Measurements from ENCODE around the gene SRSF12. TPM values are rescaled to one million over a fixed set of nuclear protein-coding genes. Genes with fewer than 3 reads are reported as not detected.

The SRSF12 gene
- total and polyA plus RNA-seq, 9 of the 15 experiments (the other 6 are each of a cell fraction or from before 2014, with no cell fraction given): not detected

DNA sequence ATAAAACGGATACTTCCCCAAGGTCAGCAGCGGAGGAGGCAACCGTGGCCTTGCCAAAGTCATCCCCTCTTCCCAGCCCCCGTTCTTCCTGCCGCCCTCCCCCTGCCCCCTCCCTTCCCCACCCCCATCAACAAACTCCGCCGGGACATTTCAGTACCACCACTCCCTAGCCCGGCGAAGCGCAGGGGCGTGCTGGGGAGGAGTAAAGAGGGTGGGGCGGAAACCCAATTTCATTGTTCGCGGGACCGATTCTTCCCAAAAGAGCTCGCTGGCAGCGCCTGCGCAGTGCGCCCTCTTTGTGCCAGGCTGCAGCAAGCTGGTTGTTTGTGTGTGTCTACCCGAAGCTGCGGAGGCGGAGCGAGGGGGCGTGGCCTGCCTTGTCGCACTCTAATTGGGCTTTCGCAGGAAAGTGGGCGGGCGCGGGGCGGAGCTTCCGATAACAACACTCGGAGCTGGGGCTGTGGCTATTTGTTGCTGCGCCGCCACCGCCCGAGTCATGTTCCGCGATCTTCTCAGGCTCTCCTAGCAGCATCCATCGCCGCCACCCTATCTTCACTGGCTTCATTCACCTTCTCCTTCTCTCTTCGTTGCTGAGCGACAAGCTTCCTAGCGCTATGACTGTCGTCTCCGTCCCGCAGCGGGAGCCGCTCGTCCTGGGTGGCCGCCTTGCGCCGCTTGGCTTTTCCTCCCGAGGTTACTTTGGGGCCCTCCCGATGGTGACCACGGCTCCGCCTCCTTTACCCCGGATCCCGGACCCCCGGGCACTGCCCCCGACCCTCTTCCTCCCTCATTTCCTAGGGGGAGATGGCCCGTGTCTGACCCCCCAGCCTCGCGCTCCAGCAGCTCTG lies 37.4 kb downstream of the SRSF12 start, which contains the start of gene PNRC1 (continued):
- TF ChIP-seq MCM3 (IDR thresholded peaks at IDR 0.05) (no peak), MAFF (IDR thresholded peaks at IDR 0.05; ENCODE audit: low read length) (no peak), KHSRP (IDR thresholded peaks at IDR 0.05) (no peak), NRF1 (conservative IDR thresholded peaks at IDR 0.05 in 1 of 2, IDR thresholded peaks at IDR 0.05 in 1 of 2) (peak; percentile 95 to 96), PTRF (tag; IDR thresholded peaks at IDR 0.05) (no peak), XRCC3 (IDR thresholded peaks at IDR 0.05) (no peak), HNRNPUL1 (IDR thresholded peaks at IDR 0.05; ENCODE audit: low read length) (no peak), HBP1 (CRISPR knock-in tag; IDR thresholded peaks at IDR 0.05) (peak; percentile 74), SOX6 (IDR thresholded peaks at IDR 0.05) (peak; percentile 58), RFX1 (IDR thresholded peaks at IDR 0.05) (peak; percentile 69), JUND (IDR thresholded peaks at IDR 0.05; ENCODE audit: borderline replicate concordance, low read depth, low read length) (peak; percentile 9; the same call in 1 of the 2 replicates), JUND (tag; IDR thresholded peaks at IDR 0.05; ENCODE audit: borderline replicate concordance, low read depth, low read length) (no peak; the same call in 2 of the 3 replicates), ETV1 (tag; conservative IDR thresholded peaks at IDR 0.05; ENCODE audit: low read depth) (no peak), CREM (IDR thresholded peaks at IDR 0.05; ENCODE audit: low read depth) (peak; percentile 57), NR4A1 (CRISPR knock-in tag; IDR thresholded peaks at IDR 0.05) (0 out of 2 replicates have a peak, but pooled peaks have one; percentile 32), NR4A1 (tag; IDR thresholded peaks at IDR 0.05) (no peak), CHD4 (IDR thresholded peaks at IDR 0.05; ENCODE audit: insufficient read depth, insufficient replicate concordance, low read depth, low read length, poor library complexity, severe bottlenecking) (no peak), ARID2 (IDR thresholded peaks at IDR 0.05) (no peak), MAFK (IDR thresholded peaks at IDR 0.05; ENCODE audit: low read length) (no peak), ZNF384 (IDR thresholded peaks at IDR 0.05; ENCODE audit: low read depth, low read length) (no peak; the same call in 1 of the 2 replicates), HCFC1 (IDR thresholded peaks at IDR 0.05; ENCODE audit: low read depth, low read length) (no peak), GABPA (tag; conservative IDR thresholded peaks at IDR 0.05; ENCODE audit: low read depth) (peak; percentile 54; the same call in 1 of the 2 replicates), ETS1 (conservative IDR thresholded peaks at IDR 0.05; ENCODE audit: control insufficient read depth, low read depth, low read length) (0 out of 2 replicates have a peak, but pooled peaks have one; percentile 49), HSF4 (CRISPR knock-in tag; IDR thresholded peaks at IDR 0.05; ENCODE audit: borderline replicate concordance) (no peak), SAFB2 (IDR thresholded peaks at IDR 0.05; ENCODE audit: borderline replicate concordance, low read depth, low read length, severe bottlenecking) (no peak)
- TF ChIP-seq, protein P1, sequence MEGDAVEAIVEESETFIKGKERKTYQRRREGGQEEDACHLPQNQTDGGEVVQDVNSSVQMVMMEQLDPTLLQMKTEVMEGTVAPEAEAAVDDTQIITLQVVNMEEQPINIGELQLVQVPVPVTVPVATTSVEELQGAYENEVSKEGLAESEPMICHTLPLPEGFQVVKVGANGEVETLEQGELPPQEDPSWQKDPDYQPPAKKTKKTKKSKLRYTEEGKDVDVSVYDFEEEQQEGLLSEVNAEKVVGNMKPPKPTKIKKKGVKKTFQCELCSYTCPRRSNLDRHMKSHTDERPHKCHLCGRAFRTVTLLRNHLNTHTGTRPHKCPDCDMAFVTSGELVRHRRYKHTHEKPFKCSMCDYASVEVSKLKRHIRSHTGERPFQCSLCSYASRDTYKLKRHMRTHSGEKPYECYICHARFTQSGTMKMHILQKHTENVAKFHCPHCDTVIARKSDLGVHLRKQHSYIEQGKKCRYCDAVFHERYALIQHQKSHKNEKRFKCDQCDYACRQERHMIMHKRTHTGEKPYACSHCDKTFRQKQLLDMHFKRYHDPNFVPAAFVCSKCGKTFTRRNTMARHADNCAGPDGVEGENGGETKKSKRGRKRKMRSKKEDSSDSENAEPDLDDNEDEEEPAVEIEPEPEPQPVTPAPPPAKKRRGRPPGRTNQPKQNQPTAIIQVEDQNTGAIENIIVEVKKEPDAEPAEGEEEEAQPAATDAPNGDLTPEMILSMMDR (IDR thresholded peaks at IDR 0.05 in 2 of 3, conservative IDR thresholded peaks at IDR 0.05 in 1 of 3; ENCODE audit: insufficient read depth in 2 of 3, low read depth in 1 of 3, low read length in 3 of 3): peak in 2 of 3 experiments; percentile 5 to 6; a peak in 1 of 6 replicates

Measured in K562 (cell line).